Adrenal gland (tissue), 12 donors: Measurements from ENCODE around the gene RNPEP. TPM values are rescaled to one million over a fixed set of nuclear protein-coding genes. Genes with fewer than 3 reads are reported as not detected.

ENCODE experiments used
- DNase-seq, 7 donors: peaks; one replicate each; pipeline ENCODE4 v3.0.0-alpha.2; 2019 to 2020
- H3K27ac ChIP-seq, 5 donors: fragments of 200-600 bp; sonication (generic) in 4 of 5; 1 replicate in 3 of 5; 2 replicates in 2 of 5; pipeline versions ENCODE4 v1.5.1 to v1.8.0; 2016 to 2020; ENCODE audit warnings: mild to moderate bottlenecking in 1 of 5
- H3K27me3 ChIP-seq: fragments of 200-600 bp; 2 replicates; pipeline ENCODE4 v1.8.0; 2021
- H3K36me3 ChIP-seq, 2 donors: fragments of 200-600 bp; replicated peaks in 1 of 2; 1 replicate in 1 of 2; 2 replicates in 1 of 2; pipeline versions ENCODE4 v1.5.1 to v1.8.0; 2018 to 2022
- H3K4me1 ChIP-seq, 2 donors: fragments of 200-600 bp; replicated peaks in 1 of 2; 1 replicate in 1 of 2; 2 replicates in 1 of 2; pipeline versions ENCODE4 v1.5.1 to v1.8.0; 2018 to 2021
- H3K4me3 ChIP-seq, 4 donors: fragments of 200-600 bp; sonication (generic) in 3 of 4; one replicate each; pipeline ENCODE4 v1.5.1; 2016 to 2018
- H3K9me3 ChIP-seq, 3 donors: fragments of 200-600 bp; sonication (generic) in 1 of 3; replicated peaks in 1 of 3; 1 replicate in 2 of 3; 2 replicates in 1 of 3; pipeline versions ENCODE4 v1.5.1 to v1.8.0; 2016 to 2021
- POLR2A ChIP-seq, 2 donors: fragments of 450-650 bp; IDR thresholded peaks; one replicate each; pipeline ENCODE4 v1.6.1; 2017; ENCODE audit warnings: antibody characterized with exemption in 2 of 2, mild to moderate bottlenecking in 2 of 2, moderate library complexity in 1 of 2
- WGBS, 4 donors: extraction: QIAGEN DNeasy Blood & Tissue Kit in 2 of 4; methylation state at CpG; one replicate each; pipeline versions ENCODE4 v1.1.5 to v1.1.7; 2013 to 2017; 5-methylcytosine and 5-hydroxymethylcytosine counted together
- intact Hi-C, 2 donors: fragments of 100-400 bp; cut with DNase I; formaldehyde crosslinking; loops; one replicate each; pipeline versions ENCODE4 v1.14.1 to v1.15.0; 2022 to 2023
- polyA plus RNA-seq, 3 donors: library from polyadenylated mRNA; stranded (reverse); fragments of 200-250 nt in 2 of 3; fragments of 350-450 nt in 1 of 3; fragmentation: Illumina TruSeq in 1 of 3; extraction: RNeasy Lipid Tissue Mini Kit (QIAGEN cat#74804) in 1 of 3; gene quantifications; one replicate each; pipeline ENCODE4 v1.2.3, GENCODE V29; 2013 to 2014
- total RNA-seq, 9 donors: library from RNA; depleted of rRNA in 4 of 9; stranded (reverse); fragments of >200 nt in 4 of 9; fragments of 120-200 nt in 1 of 9; fragmentation: NEBNext Ultra II Directional in 1 of 9; extraction: Animal tissue kit (Norgen Biotek cat#: 25700) in 1 of 9; gene quantifications; one replicate each; pipeline versions ENCODE4 v1.1.0 to v1.2.4, GENCODE V29; 2013 to 2023
- TF ChIP-seq, protein P1 (sequence below), 6 experiments: fragments of 450-650 bp in 4 of 6; fragments of 200-600 bp in 2 of 6; sonication (generic) in 1 of 6; IDR thresholded peaks; 1 replicate in 5 of 6; 2 replicates in 1 of 6; pipeline versions ENCODE4 v1.5.1 to v1.8.0; 2016 to 2021; ENCODE audit warnings: antibody characterized with exemption in 6 of 6, mild to moderate bottlenecking in 2 of 6, moderate library complexity in 1 of 6
- donor health status: healthy with polysubstance abuse.
- donor health status: Bipolar disorder and iron deficiency.
- donor health status: DM: yes; HTN: yes; CAD: no.
- donor health status: DM: no; HTN: no; CAD: no.
- donor health status: DM: no; HTN: no; CAD: no.
- donor health status: DM: yes; HTN: yes; CAD: no.

RNPEP gene
- total and polyA plus RNA-seq, 12 donors: 28.9 to 99.6 (median 62.2) TPM

DNA sequence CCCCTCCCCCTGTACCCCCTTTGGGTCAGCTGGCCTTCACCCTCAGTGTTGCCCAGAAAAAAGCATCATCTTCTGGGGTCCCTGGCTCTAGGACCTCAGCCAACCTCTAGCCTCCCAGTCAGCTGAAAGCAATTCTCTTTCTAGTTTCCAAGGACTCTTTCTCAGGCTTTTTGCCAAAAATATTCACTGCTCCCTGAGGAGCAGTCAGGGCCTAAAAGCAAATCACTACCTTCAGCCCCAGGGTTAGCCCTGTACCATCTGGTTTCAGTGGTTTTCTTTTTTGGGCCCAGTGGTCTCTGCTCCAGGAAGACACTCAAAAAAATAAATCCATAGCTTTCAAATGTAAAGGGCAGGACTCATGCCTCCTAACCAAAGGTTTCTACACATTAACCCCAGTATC, 33.0 kb upstream of the RNPEP start:
- no peak overlapping the region for H3K4me3 ChIP-seq
- no peaks in the 10 kb centered on the region for H3K36me3 ChIP-seq
- intact Hi-C loops: no loop called here
- no peaks in the 10 kb centered on the region for H3K9me3 ChIP-seq
- no peaks in the 10 kb centered on the region for H3K27me3 ChIP-seq
- H3K4me1 ChIP-seq: peaks cover 5 to 20% of the 10 kb centered on the region in 2 donors
- H3K27ac ChIP-seq: peak overlapping the region in 2 of 5 donors; percentile 31 to 65
- no peak for DNase-seq
- no peak for TF ChIP-seq POLR2A (IDR thresholded peaks at IDR 0.05)
- TF ChIP-seq, protein P1, sequence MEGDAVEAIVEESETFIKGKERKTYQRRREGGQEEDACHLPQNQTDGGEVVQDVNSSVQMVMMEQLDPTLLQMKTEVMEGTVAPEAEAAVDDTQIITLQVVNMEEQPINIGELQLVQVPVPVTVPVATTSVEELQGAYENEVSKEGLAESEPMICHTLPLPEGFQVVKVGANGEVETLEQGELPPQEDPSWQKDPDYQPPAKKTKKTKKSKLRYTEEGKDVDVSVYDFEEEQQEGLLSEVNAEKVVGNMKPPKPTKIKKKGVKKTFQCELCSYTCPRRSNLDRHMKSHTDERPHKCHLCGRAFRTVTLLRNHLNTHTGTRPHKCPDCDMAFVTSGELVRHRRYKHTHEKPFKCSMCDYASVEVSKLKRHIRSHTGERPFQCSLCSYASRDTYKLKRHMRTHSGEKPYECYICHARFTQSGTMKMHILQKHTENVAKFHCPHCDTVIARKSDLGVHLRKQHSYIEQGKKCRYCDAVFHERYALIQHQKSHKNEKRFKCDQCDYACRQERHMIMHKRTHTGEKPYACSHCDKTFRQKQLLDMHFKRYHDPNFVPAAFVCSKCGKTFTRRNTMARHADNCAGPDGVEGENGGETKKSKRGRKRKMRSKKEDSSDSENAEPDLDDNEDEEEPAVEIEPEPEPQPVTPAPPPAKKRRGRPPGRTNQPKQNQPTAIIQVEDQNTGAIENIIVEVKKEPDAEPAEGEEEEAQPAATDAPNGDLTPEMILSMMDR (IDR thresholded peaks at IDR 0.05): no peak

DNA sequence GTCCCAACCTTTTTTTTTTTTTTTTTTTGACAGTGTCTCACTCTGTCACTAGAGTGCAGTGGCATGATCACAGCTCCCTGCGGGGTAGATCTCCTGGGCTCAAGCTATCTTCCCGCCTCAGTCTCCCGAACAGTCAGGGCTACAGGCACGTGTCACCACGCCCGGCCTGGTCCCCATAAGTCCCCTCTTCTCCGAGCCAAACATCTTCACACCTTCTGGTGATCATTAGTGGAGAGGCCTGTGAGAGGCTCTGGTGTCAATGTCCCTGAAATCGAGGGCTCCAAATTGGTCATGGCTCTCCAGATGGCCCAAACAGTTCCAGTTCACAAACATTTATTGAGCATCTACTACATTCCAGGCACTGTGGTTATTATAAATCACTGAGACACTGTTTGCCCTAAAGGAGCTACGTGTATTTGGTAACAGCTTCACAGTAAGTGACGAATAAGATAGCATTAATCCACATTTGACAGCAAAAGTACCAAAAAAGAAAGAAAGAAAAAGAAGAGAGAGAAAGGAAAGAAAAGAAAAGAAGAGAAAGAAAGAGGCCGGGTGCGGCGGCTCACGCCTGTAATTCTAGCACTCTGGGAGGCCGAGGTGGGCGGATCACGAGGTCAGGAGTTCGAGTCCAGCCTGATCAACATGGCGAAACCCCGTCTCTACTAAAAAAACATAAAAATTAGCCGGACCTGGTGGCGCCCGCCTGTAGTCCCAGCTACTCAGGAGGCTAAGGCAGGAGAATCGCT, 28.0 kb upstream of the RNPEP start:
- no peaks in the 10 kb centered on the region for H3K9me3 ChIP-seq
- peaks cover 0 to 24% of the 10 kb centered on the region in 2 donors for H3K36me3 ChIP-seq
- TF ChIP-seq POLR2A (IDR thresholded peaks at IDR 0.05): no peak
- TF ChIP-seq, protein P1 (IDR thresholded peaks at IDR 0.05): no peak
- WGBS, 4 donors: 48 to 53% (median 50%) methylated on average over 24 of the region's 24 CpGs
- intact Hi-C loops: no loop called here
- H3K4me1 ChIP-seq: peaks cover 7 to 26% of the 10 kb centered on the region in 2 donors
- no peak for DNase-seq
- peak overlapping the region in 3 of 4 donors; percentile 58 to 98 (median 94) for H3K4me3 ChIP-seq
- H3K27ac ChIP-seq: peak overlapping the region; percentile 64 to 93 (median 88)
- no peaks in the 10 kb centered on the region for H3K27me3 ChIP-seq

DNA sequence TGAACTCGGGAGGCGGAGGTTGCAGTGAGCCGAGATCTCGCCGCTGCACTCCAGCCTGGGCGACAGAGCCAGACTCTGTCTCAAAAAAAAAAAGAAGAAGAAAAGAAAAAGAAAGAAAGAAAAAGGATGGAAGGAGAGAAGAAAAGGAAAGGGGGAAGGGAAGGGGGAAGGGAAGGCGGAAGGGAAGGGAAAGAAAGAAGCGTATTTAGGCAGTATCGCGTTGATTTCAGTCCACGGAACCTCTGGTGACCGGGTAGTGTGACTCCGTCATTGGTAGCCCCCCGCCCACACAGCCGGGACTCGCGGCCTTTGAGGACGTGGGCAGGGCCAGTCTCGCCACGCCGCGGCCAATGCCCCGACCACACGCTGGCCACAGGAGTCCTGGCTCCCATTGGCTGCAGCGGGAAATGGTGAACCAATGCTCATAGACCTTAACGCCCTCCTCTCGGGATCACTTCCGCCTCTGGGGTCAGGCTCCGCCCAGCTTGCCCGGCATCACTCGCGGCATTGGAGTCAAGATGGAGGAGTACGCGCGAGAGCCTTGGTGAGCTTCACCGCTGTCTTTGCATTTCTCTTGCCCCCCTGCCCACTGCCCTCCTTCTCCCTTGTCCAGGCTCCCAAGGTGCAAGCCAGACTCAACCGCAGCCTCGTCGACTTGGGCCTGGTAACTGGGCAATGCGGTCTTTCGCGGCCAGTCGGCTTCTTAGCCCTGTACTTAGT, 27.3 kb upstream of the RNPEP start, which contains the start of gene TIMM17A:
Gene TIMM17A (plus strand): TSS at position 495 of the 720 bp plus-strand sequence. CDS start 24 bp downstream, at position 519.
- intact Hi-C loops: no loop called here
- Histone ChIP-seq H3K4me1 (peaks cover 7 to 22% of the 10 kb centered on the region in 2 donors), H3K4me3 (peak within 1 kb of the TSS; percentile 58 to 98 (median 78)), H3K36me3 (peaks cover 0 to 31% of the 10 kb centered on the region in 2 donors), H3K27me3 (no peaks in the 10 kb centered on the region), H3K27ac (peak within 1 kb of the TSS; percentile 64 to 93 (median 88)), H3K9me3 (no peaks in the 10 kb centered on the region)
- TF ChIP-seq, protein P1 (IDR thresholded peaks at IDR 0.05): no peak
- TF ChIP-seq POLR2A (IDR thresholded peaks at IDR 0.05): peak; percentile 60 to 92
- DNase-seq: peak; percentile 96 to 99 (median 98)
- WGBS, 4 donors: 0 to 3% (median 1%) methylated on average over 29 to 43 of the region's 43 CpGs

DNA sequence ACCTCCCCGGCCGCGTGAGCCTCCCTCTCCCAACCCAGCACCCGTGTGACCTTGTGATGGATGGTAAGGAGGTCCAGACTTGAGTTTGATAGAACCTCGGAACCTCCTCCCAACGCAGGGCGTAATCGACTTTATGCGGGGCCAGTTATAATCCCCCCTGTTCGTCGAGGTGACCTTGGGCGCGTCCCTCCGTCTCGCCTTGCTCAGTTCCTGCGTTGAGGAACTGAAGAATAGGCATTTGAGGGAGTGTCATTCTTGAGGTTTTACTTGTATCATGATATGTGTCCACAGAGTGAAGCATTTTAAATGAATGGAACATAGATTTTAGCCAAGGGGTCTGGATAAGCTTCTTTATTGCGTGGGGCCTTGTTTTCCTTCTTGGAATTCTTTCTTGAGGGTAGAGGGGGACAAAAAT, 26.7 kb upstream of the RNPEP start:
- Histone ChIP-seq H3K27ac (peak overlapping the region in 4 of 5 donors; percentile 64 to 93 (median 89)), H3K4me1 (peaks cover 7 to 22% of the 10 kb centered on the region in 2 donors), H3K9me3 (no peaks in the 10 kb centered on the region), H3K4me3 (peak overlapping the region; percentile 58 to 98 (median 78)), H3K27me3 (no peaks in the 10 kb centered on the region), H3K36me3 (peaks cover 0 to 35% of the 10 kb centered on the region in 2 donors)
- 0 to 2% (median 0%) methylated on average over 11 to 17 of the region's 17 CpGs for WGBS, 4 donors
- no peak for DNase-seq
- intact Hi-C loops: no loop called here
- TF ChIP-seq, protein P1 (IDR thresholded peaks at IDR 0.05): no peak
- no peak for TF ChIP-seq POLR2A (IDR thresholded peaks at IDR 0.05)
